ENCODE results near the gene CFAP251.

Gene CFAP251

DNA sequence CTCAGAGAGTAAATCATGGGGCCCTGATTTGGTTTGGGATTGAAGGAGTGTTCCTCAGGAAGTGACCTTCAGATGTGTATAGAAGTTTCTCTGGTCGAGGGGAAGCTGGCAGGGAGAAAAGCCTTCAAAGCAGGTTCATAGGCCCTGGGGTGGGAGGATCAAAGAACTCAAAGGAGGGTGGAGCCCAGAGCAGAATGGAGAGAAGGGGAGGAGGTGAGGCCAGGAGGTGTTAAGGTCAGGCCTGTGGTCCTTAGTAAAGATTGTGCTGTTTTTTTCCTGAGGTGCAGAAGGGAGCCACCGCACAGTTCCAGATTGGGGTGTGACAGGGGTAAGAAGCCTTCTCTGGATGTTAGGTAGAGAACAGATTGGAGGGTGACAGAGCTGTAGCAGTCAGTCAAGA is 9.7 kb upstream of the CFAP251 start:
- ChIA-PET CTCF (interaction anchor here (0.6 to 0.7 kb wide), 2 partner anchors 20 to 178 kb away, joined by 3 to 4 read pairs; partner anchors contain the start of gene PSMD9), POLR2A (ENCODE audit: low non-redundant PET) (no interaction called here)
- H3K27ac ChIP-seq, result peak overlapping the region; percentile 4; the same call in 1 of the 2 replicates
- DNase-seq (ENCODE audit: low spot score), result no peak
- TF ChIP-seq, protein P1, sequence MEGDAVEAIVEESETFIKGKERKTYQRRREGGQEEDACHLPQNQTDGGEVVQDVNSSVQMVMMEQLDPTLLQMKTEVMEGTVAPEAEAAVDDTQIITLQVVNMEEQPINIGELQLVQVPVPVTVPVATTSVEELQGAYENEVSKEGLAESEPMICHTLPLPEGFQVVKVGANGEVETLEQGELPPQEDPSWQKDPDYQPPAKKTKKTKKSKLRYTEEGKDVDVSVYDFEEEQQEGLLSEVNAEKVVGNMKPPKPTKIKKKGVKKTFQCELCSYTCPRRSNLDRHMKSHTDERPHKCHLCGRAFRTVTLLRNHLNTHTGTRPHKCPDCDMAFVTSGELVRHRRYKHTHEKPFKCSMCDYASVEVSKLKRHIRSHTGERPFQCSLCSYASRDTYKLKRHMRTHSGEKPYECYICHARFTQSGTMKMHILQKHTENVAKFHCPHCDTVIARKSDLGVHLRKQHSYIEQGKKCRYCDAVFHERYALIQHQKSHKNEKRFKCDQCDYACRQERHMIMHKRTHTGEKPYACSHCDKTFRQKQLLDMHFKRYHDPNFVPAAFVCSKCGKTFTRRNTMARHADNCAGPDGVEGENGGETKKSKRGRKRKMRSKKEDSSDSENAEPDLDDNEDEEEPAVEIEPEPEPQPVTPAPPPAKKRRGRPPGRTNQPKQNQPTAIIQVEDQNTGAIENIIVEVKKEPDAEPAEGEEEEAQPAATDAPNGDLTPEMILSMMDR (conservative IDR thresholded peaks at IDR 0.05; ENCODE audit: low read depth), result no peak

DNA sequence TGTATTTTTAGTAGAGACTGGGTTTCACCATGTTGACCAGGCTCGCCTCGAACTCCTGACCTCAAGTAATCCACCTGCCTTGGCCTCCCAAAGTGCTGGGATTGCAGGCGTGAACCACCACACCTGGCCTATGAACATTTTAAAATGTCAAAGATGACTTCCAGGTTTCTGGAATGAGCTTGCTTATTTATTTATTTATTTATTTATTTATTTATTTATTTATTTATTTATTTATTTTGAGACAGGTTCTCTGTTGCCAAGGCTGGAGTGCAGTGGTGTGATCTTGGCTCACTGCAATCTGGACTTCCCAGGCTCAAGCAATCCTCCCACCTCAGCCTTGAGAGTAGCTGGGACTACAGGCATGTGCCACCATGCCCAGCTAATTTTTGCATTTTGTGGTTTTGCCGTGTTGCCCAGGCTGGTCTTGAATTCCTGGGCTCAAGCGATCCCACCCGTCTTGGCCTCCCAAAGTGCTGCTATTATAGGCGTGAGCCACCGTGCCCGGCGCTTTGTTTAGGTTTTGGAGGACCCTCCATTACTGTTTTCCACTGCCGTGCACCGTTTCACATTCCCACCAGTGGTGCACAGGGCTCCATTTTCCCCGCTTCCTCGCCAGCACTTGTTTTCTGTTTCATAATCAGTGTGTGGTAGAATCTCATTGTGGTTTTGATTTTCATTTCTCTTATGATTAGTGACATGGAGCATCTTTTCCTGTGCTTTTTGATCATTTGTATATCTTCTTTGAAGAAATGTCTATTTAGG is 6.4 kb upstream of the CFAP251 start:
- POLR2A ChIA-PET (ENCODE audit: low non-redundant PET), result no interaction called here
- TF ChIP-seq, protein P1 (conservative IDR thresholded peaks at IDR 0.05; ENCODE audit: low read depth), result no peak
- CTCF ChIA-PET, result interaction anchor here (0.5 kb wide), 1 partner anchor 62 kb away, joined by 3 read pairs; no protein-coding TSS in a partner anchor
- peak overlapping the region; percentile 79 for H3K27ac ChIP-seq
- no peak for DNase-seq (ENCODE audit: low spot score)

DNA sequence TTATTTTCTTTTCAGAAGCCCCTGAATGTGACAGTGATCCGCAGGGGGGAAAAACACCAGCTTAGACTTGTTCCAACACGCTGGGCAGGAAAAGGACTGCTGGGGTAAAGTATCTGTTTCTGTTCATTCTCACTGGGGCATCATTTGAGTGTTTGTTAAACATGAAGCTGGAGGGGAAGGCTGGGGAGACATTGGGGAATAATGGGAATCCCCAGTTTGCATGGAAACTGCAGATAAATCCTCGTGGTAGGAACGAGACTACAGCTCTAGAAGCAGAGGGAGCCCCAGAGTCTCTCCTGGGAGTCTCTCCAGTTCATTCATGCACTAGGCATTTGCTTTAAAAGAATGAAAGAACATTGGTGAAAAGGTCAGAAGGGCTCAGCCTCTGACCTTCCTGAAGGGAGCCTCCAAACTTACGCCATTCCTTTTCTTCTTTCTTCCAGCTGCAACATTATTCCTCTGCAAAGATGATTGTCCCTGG is 2.5 kb upstream of the CFAP251 start:
- peak overlapping the region; percentile 40; the same call in 1 of the 2 replicates for H3K27ac ChIP-seq
- CTCF ChIA-PET, result interaction anchor here (0.5 to 1.0 kb wide), 4 partner anchors 17 to 436 kb away, joined by 3 to 5 read pairs (median 4); partner anchors contain the start of gene PSMD9
- TF ChIP-seq, protein P1 (conservative IDR thresholded peaks at IDR 0.05; ENCODE audit: low read depth), result no peak
- POLR2A ChIA-PET (ENCODE audit: low non-redundant PET), result no interaction called here
- DNase-seq (ENCODE audit: low spot score), result no peak

DNA sequence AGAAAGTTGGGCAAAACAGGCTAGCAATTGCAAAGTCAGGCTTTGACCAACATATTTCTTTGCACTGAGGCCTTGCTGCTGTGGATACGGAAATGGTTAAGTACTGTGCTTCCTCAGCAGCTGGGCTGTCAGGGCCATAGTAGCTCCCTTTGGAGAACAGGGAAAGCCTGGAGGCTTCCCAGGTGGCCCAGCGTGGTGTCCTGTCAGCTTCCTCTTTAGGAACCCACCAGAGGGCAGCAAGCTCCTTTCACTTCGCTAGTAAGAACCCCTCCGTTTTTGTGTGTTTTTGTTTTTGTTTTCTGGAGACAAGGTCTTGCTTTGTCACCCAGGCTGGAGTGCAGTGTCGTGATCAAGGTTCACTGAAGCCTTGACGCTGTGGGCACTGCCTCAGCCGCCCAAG is 1.7 kb upstream of the CFAP251 start:
- ChIA-PET CTCF (interaction anchor here (0.7 to 1.0 kb wide), 3 partner anchors 10 to 210 kb away, joined by 3 to 5 read pairs (median 4); partner anchors contain the start of gene PSMD9), POLR2A (ENCODE audit: low non-redundant PET) (interaction anchor here (0.7 kb wide), 1 partner anchor 278 kb away, joined by 3 read pairs; no protein-coding TSS in a partner anchor)
- TF ChIP-seq, protein P1 (conservative IDR thresholded peaks at IDR 0.05; ENCODE audit: low read depth), result no peak
- H3K27ac ChIP-seq, result peak overlapping the region; percentile 81
- DNase-seq (ENCODE audit: low spot score), result no peak

DNA sequence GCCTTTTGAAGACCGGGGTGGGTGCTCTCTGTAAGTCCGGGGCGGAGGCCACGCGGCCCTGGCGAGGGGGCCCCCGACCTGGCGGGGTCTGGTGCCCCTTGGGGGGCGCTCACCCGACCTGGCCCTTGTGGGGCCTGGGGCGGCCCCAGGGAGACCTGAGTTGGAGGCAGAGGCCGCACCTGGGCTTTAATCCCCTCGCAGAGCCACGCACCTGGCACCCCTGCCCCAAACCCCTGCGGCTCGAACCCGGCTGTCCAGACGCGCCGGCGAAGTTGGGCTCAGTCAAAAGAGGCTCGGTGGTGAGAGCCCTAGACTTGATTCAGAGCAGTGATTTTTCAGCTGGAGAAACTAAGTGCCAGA is 267 bp downstream of the CFAP251 start:
- ChIA-PET POLR2A (ENCODE audit: low non-redundant PET) (no interaction called here), CTCF (interaction anchor here (0.6 to 0.7 kb wide), 2 partner anchors 106 to 235 kb away, joined by 3 read pairs; no protein-coding TSS in a partner anchor)
- H3K27ac ChIP-seq, result peak overlapping the region; percentile 81
- TF ChIP-seq, protein P1 (conservative IDR thresholded peaks at IDR 0.05; ENCODE audit: low read depth), result no peak
- no peak for DNase-seq (ENCODE audit: low spot score)

DNA sequence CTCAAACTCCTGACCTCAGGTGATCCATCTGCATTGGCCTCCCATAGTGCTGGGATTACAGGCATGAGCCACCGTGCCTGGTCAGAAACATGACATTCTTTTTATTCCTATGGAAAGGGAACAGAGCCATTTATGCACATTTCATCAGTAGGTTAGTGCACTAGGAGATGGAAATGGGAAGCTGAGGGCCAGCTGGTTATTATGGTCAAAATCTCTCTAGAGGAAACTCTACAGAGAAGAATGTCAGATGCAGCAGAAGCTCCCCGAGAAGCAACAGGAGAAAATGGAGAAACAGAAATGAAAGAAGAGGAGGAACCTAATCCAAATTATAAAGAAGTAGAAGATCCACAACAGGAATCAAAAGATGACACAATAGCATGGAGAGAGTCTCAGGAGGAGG is 2.7 kb downstream of the CFAP251 start:
- TF ChIP-seq, protein P1 (conservative IDR thresholded peaks at IDR 0.05; ENCODE audit: low read depth), result no peak
- ChIA-PET CTCF (interaction anchor here (0.7 kb wide), 1 partner anchor 210 kb away, joined by 3 read pairs; no protein-coding TSS in a partner anchor), POLR2A (ENCODE audit: low non-redundant PET) (no interaction called here)
- no peak for DNase-seq (ENCODE audit: low spot score)
- H3K27ac ChIP-seq, result peak overlapping the region; percentile 33; the same call in 1 of the 2 replicates
